PC-3 (cell line): ENCODE results near the gene GNG14. TPM values are rescaled to one million over a fixed set of nuclear protein-coding genes. Genes with fewer than 3 reads are reported as not detected.

Experiments
- ATAC-seq: fragments of 200-7000 bp; cut with Tn5 transposase; 2 replicates; pipeline ENCODE4 v1.9.1; 2020; ENCODE audit warnings: mild to moderate bottlenecking, moderate library complexity
- BruUV-seq: library from RNA; stranded (reverse); fragments of 400-500 nt; replicated peaks from 2 replicates; lab custom pipeline; 2021; lab: Mats Ljungman, UMichigan
- CTCF ChIA-PET: fragments of 300-600 bp; sonication (Branson Sonifier 250); formaldehyde crosslinking; loops from one replicate; lab custom pipeline; 2022; ENCODE audit warnings: antibody characterized with exemption; lab: Charles Lee
- POLR2A ChIA-PET: fragments of 300-600 bp; sonication (Branson Sonifier 250); formaldehyde crosslinking; loops from one replicate; lab custom pipeline; 2022; ENCODE audit warnings: antibody characterized with exemption; ENCODE audit not compliant: unreplicated experiment; lab: Charles Lee
- DNase-seq: peaks from one replicate; pipeline ENCODE4 v3.0.0-alpha.2; 2015
- H2AFZ ChIP-seq: fragments of 300-600 bp; sonication (generic); 2 replicates; pipeline ENCODE4 v1.6.0; 2016; ENCODE audit warnings: antibody characterized with exemption, low read length
- H3F3A ChIP-seq: fragments of 300-600 bp; sonication (generic); one replicate; pipeline ENCODE4 v1.6.0; 2017; ENCODE audit warnings: antibody characterized with exemption, low read length, control low read depth, mild to moderate bottlenecking; ENCODE audit not compliant: unreplicated experiment
- H3K27ac ChIP-seq: fragments of 300-600 bp; sonication (generic); 2 replicates; pipeline ENCODE4 v1.5.1; 2016; ENCODE audit warnings: mild to moderate bottlenecking, low read length
- H3K27me3 ChIP-seq: fragments of 300-600 bp; sonication (generic); 2 replicates; pipeline ENCODE4 v1.6.1; 2016; ENCODE audit warnings: low read length, mixed read lengths
- H3K36me3 ChIP-seq: fragments of 300-600 bp; sonication (generic); 2 replicates; pipeline ENCODE4 v1.6.1; 2016; ENCODE audit warnings: low read depth, mixed run types, low read length, mixed read lengths
- H3K4me1 ChIP-seq: fragments of 300-600 bp; sonication (generic); 2 replicates; pipeline ENCODE4 v1.5.1; 2016; ENCODE audit warnings: low read length; ENCODE audit not compliant: insufficient read depth
- H3K4me2 ChIP-seq: fragments of 300-600 bp; sonication (generic); 2 replicates; pipeline ENCODE4 v1.6.0; 2016; ENCODE audit warnings: low read length
- H3K4me3 ChIP-seq: fragments of 300-600 bp; sonication (generic); 2 replicates; pipeline ENCODE4 v1.5.1; 2016; ENCODE audit warnings: mild to moderate bottlenecking, low read length, mixed read lengths
- H3K79me2 ChIP-seq: fragments of 300-600 bp; sonication (generic); 2 replicates; pipeline ENCODE4 v1.6.1; 2017; ENCODE audit warnings: low read length, mixed read lengths
- H3K9ac ChIP-seq: fragments of 300-600 bp; sonication (generic); 2 replicates; pipeline ENCODE4 v1.6.0; 2016; ENCODE audit warnings: mild to moderate bottlenecking, low read length
- H3K9me2 ChIP-seq: fragments of 300-600 bp; sonication (generic); replicated peaks from 2 replicates; pipeline ENCODE4 v1.6.1; 2016; ENCODE audit warnings: mixed run types, low read length, mixed read lengths
- H3K9me3 ChIP-seq: fragments of 300-600 bp; sonication (generic); 2 replicates; pipeline ENCODE4 v1.6.1; 2016; ENCODE audit warnings: low read length, mixed read lengths
- H4K20me1 ChIP-seq: fragments of 300-600 bp; sonication (generic); 2 replicates; pipeline ENCODE4 v1.6.1; 2016; ENCODE audit warnings: low read length, mixed read lengths
- CTCF ChIP-seq: fragments of 300-600 bp; sonication (generic); conservative IDR thresholded peaks from 2 replicates; pipeline ENCODE4 v1.5.1; 2017; ENCODE audit warnings: antibody characterized with exemption, low read depth, mild to moderate bottlenecking, low read length
- EZH2 ChIP-seq: fragments of 300-600 bp; sonication (generic); IDR thresholded peaks from one replicate; pipeline ENCODE4 v1.6.1; 2017; ENCODE audit warnings: antibody characterized with exemption, mild to moderate bottlenecking, low read length; ENCODE audit not compliant: unreplicated experiment
- EZH2phosphoT487 ChIP-seq: fragments of 300-600 bp; sonication (generic); IDR thresholded peaks from 2 replicates; pipeline ENCODE4 v1.6.1; 2018; ENCODE audit warnings: mild to moderate bottlenecking, antibody characterized with exemption, low read length, borderline replicate concordance
- intact Hi-C: fragments of 100-400 bp; cut with micrococcal nuclease; formaldehyde crosslinking; loops from 2 replicates; pipeline ENCODE4 v1.9.0; 2023
- total RNA-seq: library from RNA; depleted of rRNA; stranded (reverse); fragments of >200 nt; gene quantifications from 2 replicates; pipeline ENCODE4 v1.2.3, GENCODE V29; 2014

Gene GNG14
- total RNA-seq, 1 experiment from 2014 or later = not detected

- TF ChIP-seq CTCF = no peak
- TF ChIP-seq EZH2phosphoT487 = no peak
- no peak for TF ChIP-seq EZH2
- ChIA-PET CTCF (no interaction called here), POLR2A (interaction anchor here (0.7 kb wide), 1 partner anchor 13 kb away, joined by 6 read pairs; no protein-coding TSS in a partner anchor)
- peak overlapping the region; percentile 88 for H3K4me3 ChIP-seq
- no peaks in the 10 kb centered on the region for H3K9me3 ChIP-seq
- peaks cover 32% of the 10 kb centered on the region for H3K4me1 ChIP-seq
- H3K27ac ChIP-seq = no peak overlapping the region
- BruUV-seq = no TSS peak
- no peak overlapping the region for H2AFZ ChIP-seq
- intact Hi-C loops = no loop called here
- H3K4me2 ChIP-seq = peak overlapping the region; percentile 93
- no peaks in the 10 kb centered on the region for H3K9me2 ChIP-seq
- no peak for ATAC-seq
- no peaks in the 10 kb centered on the region for H4K20me1 ChIP-seq
- no peaks in the 10 kb centered on the region for H3F3A ChIP-seq
- peak overlapping the region; percentile 91 for H3K9ac ChIP-seq
- no peak for DNase-seq
- no peaks in the 10 kb centered on the region for H3K27me3 ChIP-seq
- H3K36me3 ChIP-seq = peaks cover 12% of the 10 kb centered on the region; the same call in 1 of the 2 replicates
- peaks cover 52% of the 10 kb centered on the region for H3K79me2 ChIP-seq
Measured at GRCh38 chr19:12668346-12668745, 19.5 kb upstream of the GNG14 start.

- Histone ChIP-seq H3K79me2 (peaks cover 52% of the 10 kb centered on the region), H3K4me3 (peak overlapping the region; percentile 88), H3K4me1 (peaks cover 32% of the 10 kb centered on the region), H3K9me2 (no peaks in the 10 kb centered on the region), H3K27ac (peak overlapping the region; percentile 71), H3K9me3 (no peaks in the 10 kb centered on the region), H4K20me1 (no peaks in the 10 kb centered on the region), H3K27me3 (no peaks in the 10 kb centered on the region), H3K4me2 (peak overlapping the region; percentile 93), H3K36me3 (peaks cover 13% of the 10 kb centered on the region; the same call in 1 of the 2 replicates), H2AFZ (peak overlapping the region; percentile 89), H3F3A (no peaks in the 10 kb centered on the region), H3K9ac (peak overlapping the region; percentile 91)
- TSS peak; percentile 72 for BruUV-seq
- ATAC-seq (peak; percentile 14), DNase-seq (peak; percentile 50)
- ChIA-PET POLR2A (interaction anchor here (0.7 kb wide), 1 partner anchor 12 kb away, joined by 6 read pairs; no protein-coding TSS in a partner anchor), CTCF (interaction anchor here (1.2 kb wide), 1 partner anchor 179 kb away, joined by 5 read pairs; no protein-coding TSS in a partner anchor)
- intact Hi-C loops = no loop called here
- TF ChIP-seq CTCF (no peak), EZH2 (no peak), EZH2phosphoT487 (no peak)
Measured at GRCh38 chr19:12668932-12669269, 18.9 kb upstream of the GNG14 start.
